Astrocyte of the spinal cord (primary cell): ENCODE measurements around the gene PRSS38.
"Not testable (repeated sequence)": the region's sequence is repeated elsewhere in the genome, so short reads cannot be mapped to it uniquely, and the experiment has no call there.

Experiments used
- DNase-seq: peaks from one replicate; pipeline ENCODE4 v3.0.0; 2011; ENCODE audit warnings: low read depth, low spot score
- H3K4me3 ChIP-seq: 2 replicates; pipeline ENCODE4 v1.5.1; 2011; ENCODE audit warnings: low read depth, mild to moderate bottlenecking, low read length, moderate library complexity
- in situ Hi-C: cut with HindIII; loops from 2 replicates; pipeline ENCODE4 v1.10.0; 2017; ENCODE audit warnings: low sequenced_read_pairs
- TF ChIP-seq, protein P1 (sequence below): IDR thresholded peaks from 2 replicates; pipeline ENCODE4 v1.5.1; 2012; ENCODE audit warnings: low read depth, mild to moderate bottlenecking, low read length, inconsistent platforms

Gene PRSS38

DNA sequence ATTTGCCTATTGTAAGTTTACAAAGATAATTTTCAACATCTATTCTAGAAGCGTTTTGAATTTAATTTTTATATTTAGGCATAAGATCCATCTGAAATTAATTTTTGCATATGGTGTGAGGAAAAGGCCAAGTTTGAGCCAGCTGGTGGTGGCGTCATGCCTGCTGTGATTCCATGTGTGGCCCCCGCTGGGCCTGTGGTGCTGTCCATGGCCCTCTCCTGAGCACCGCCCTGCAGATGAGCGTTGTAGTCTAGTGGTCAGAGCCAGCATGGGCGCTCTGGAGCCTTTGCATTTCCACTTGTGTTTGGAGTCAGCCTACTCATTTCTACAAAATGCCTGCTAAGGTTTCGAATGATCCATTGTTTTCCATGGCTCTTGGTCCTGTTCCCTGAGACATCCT, 22.7 kb downstream of the PRSS38 start:
- DNase-seq = no peak
- H3K4me3 ChIP-seq = no peak overlapping the region
- in situ Hi-C loops = no loop called here
- TF ChIP-seq, protein P1, sequence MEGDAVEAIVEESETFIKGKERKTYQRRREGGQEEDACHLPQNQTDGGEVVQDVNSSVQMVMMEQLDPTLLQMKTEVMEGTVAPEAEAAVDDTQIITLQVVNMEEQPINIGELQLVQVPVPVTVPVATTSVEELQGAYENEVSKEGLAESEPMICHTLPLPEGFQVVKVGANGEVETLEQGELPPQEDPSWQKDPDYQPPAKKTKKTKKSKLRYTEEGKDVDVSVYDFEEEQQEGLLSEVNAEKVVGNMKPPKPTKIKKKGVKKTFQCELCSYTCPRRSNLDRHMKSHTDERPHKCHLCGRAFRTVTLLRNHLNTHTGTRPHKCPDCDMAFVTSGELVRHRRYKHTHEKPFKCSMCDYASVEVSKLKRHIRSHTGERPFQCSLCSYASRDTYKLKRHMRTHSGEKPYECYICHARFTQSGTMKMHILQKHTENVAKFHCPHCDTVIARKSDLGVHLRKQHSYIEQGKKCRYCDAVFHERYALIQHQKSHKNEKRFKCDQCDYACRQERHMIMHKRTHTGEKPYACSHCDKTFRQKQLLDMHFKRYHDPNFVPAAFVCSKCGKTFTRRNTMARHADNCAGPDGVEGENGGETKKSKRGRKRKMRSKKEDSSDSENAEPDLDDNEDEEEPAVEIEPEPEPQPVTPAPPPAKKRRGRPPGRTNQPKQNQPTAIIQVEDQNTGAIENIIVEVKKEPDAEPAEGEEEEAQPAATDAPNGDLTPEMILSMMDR = no peak

DNA sequence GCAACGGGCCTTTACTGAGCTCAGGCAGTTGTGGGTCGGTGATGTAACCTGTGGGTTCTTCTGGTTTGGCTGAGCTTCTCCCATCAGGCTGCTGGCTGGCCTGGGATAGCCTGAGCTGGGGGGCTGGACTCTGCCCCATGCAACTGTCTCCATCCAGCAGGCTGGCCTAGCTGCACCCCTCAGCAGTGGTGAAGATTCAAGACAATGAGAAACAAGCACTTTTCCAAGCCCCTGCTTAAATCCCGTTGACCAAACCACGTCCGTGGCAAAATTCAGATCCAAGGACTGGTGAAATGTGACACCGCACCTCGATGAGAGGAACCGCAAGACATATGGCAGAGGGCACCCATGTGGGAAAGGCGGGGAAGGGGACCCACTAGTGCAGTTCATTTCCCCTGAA, 25.6 kb downstream of the PRSS38 start:
- H3K4me3 ChIP-seq = no peak overlapping the region
- in situ Hi-C loops = no loop called here
- TF ChIP-seq, protein P1 = no peak
- DNase-seq = no peak

DNA sequence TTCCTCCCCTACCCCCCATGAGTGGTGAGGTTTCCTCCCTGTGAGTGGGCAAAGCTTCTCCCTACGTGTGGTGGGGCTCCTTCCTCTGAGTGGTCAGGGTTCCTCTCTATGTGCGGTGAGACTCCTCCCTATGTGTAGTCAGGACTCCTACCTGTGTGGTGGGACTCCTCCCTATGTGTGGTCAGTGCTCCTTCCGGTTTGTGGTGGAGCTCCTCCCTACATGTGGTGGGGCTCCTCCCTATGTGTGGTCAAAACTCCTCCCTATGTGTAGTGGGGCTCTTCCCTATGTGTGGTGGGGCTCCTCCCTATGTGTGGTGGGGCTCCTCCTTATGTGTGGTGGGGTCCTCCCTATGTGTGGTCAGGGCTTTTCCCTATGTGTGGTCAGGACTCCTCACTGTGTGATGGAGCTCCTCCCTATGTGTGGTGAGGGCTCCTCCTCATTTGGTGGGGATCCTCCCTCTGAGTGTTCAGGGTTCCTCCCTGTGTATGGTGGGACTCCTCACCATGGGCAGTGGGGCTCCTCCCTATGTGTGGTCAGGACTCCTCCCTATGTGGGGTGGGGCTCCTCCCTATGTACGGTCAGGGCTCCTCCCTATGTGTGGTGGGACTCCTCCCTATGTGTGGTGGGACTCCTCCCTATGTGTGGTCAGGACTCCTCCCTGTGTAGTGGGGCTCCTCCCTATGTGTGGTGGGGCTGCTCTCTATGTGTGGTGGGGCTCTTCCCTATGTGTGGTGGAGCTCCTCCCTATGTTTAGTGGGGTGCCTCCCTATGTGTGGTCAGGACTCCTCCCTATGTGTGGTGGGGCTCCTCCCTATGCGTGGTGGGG, 29.1 kb downstream of the PRSS38 start:
- no peak for DNase-seq
- no peak overlapping the region for H3K4me3 ChIP-seq
- TF ChIP-seq, protein P1 = no peak
- in situ Hi-C loops = no loop called here

DNA sequence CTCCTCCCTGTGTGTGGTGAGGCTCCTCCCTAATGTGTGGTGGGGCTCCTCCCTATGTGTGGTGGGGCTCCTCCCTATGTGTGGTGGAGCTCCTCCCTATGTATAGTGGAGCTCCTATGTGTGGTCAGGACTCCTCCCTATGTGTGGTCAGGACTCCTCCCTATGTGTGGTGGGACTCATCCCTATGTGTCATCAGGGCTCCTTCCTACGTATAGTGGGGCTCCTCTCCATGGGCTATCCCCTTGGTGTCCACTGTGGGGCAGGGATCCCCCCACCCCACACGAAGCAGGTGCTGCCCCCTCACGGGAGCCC, 29.6 kb downstream of the PRSS38 start:
- in situ Hi-C loops = no loop called here
- H3K4me3 ChIP-seq = no peak overlapping the region
- DNase-seq = no peak
- TF ChIP-seq, protein P1 = no peak

DNA sequence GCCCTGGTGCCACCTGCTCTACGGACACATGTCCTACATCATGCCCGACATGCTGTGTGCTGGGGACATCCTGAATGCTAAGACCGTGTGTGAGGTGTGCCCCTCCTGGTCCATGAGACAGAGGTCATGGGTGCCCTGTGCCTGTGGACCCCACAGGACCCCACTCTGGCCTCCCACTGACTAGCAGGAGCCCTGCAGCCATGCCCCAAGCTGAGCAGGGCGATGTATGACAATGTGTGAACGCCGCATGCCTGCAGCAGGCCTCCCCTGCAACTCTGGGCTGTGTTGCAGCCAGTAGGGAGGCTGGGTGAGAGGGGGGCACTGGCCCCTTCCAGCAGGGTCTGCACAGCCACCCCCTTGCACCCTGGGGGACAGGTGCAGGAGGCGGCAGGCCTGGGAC, 30.0 kb downstream of the PRSS38 start:
- in situ Hi-C loops = no loop called here

DNA sequence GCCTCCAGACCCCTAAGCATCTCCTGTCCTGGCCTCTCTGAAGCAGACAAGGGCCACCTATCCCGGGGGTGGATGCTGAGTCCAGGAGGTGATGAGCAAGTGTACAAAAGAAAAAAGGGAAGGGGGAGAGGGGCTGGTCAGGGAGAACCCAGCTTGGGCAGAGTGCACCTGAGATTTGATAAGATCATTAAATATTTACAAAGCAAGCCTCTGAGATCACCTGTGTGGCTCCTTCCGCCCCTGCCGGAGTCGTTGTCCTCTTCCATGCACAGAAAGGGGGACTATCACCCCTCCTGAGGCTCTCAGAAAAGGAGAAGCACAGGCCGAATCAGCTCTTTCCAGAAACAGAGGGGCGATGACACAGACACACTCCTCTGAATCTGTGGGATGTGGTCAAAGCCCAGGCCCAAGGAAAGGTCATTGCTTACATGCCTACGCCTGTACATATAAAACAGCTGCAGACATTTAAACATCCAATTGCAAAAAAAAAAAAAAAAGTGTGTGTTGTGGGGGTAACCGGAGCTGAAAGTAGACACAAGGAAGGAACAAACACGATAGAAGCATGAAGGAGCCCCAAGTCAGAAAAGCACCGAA, 30.9 kb downstream of the PRSS38 start:
- in situ Hi-C loops = no loop called here
- TF ChIP-seq, protein P1 = no peak
- DNase-seq = no peak
- H3K4me3 ChIP-seq = no peak overlapping the region

More for the DNA sequence above, 30.0 kb downstream of the PRSS38 start:
- no peak overlapping the region for H3K4me3 ChIP-seq
- DNase-seq = no peak
- TF ChIP-seq, protein P1 = no peak

DNA sequence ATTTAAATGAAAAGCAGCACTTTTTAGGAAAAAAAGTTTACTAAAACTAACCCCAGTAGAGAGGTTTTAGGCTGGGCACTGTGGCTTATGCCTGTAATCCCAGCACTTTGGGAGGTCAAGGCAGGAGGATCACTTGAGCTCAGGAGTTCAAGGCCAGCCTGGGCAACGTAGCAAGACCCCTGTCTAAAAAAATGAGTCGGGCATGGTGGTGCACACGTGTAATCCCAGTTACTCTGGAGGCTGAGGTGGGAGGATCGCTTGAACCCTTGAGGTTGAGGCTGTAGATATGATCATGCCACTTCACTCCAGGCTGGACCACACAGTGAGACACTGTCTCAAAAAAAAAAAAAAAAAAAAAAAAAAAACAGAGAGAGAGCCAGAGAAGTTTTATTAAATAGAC, 31.6 kb downstream of the PRSS38 start:
- DNase-seq, H3K4me3 ChIP-seq, in situ Hi-C loops: not testable (repeated sequence)
